HCT116 (cell line): Measurements from ENCODE around the gene SLC34A1.
A peak's percentile ranks its signal among the peaks of the same experiment; 100 is the strongest.

Source experiments
- CTCF ChIP-seq, 3 experiments: fragments of 200-600 bp in 1 of 3; sonication (generic) in 1 of 3; IDR thresholded peaks in 2 of 3; conservative IDR thresholded peaks in 1 of 3; 2 replicates each; pipeline ENCODE4 v1.5.1; 2012 to 2017; ENCODE audit warnings: low read depth in 2 of 3, low read length in 2 of 3, antibody characterized with exemption in 1 of 3, borderline replicate concordance in 1 of 3, control low read depth in 1 of 3, mild to moderate bottlenecking in 1 of 3, mixed read lengths in 1 of 3, mixed run types in 1 of 3, moderate library complexity in 1 of 3; ENCODE audit not compliant: insufficient read depth in 1 of 3
- MAX ChIP-seq: IDR thresholded peaks from 2 replicates; pipeline ENCODE4 v1.6.1; 2012
- POLR2A ChIP-seq: IDR thresholded peaks from 2 replicates; pipeline ENCODE4 v1.7.0; 2011; ENCODE audit warnings: borderline replicate concordance; ENCODE audit not compliant: insufficient read depth, insufficient read length; ENCODE audit errors: extremely low read depth
- SIN3A ChIP-seq: IDR thresholded peaks from 2 replicates; pipeline ENCODE4 v1.6.1; 2012; ENCODE audit warnings: low read depth

GRCh38 chr5:177382423-177383029 lies 1.7 kb upstream of the SLC34A1 start:
- TF ChIP-seq SIN3A: no peak
- TF ChIP-seq CTCF (IDR thresholded peaks at IDR 0.05 in 2 of 3, conservative IDR thresholded peaks at IDR 0.05 in 1 of 3; ENCODE audit: borderline replicate concordance in 1 of 3, insufficient read depth in 1 of 3, low read depth in 2 of 3, low read length in 2 of 3): peak in 2 of 3 experiments; percentile 40 to 51; a peak in 4 of 6 replicates
- TF ChIP-seq POLR2A: no peak
- TF ChIP-seq MAX: no peak
